ENCODE data around the gene TMEM88. TPM values are rescaled to one million over a fixed set of nuclear protein-coding genes. Genes with fewer than 3 reads are reported as not detected.

Gene TMEM88
- total RNA-seq, 2 experiments from 2014 or later, result 29.3 to 29.6 TPM

- Histone ChIP-seq H3K36me3 (ENCODE audit: insufficient read depth, low read length) (no peaks in the 10 kb centered on the region), H3K9me3 (ENCODE audit: control insufficient read depth in 1 of 2, insufficient read depth in 1 of 2, low read length in 2 of 2) (no peaks in the 10 kb centered on the region), H3K4me1 (ENCODE audit: insufficient read depth, low read length) (no peaks in the 10 kb centered on the region), H3K27ac (ENCODE audit: low read depth in 1 of 2, low read length in 2 of 2) (no peak overlapping the region), H3K27me3 (ENCODE audit: control insufficient read depth in 1 of 2, insufficient read depth in 2 of 2, low read length in 2 of 2) (no peaks in the 10 kb centered on the region), H3K4me3 (ENCODE audit: low read length) (no peak overlapping the region)
- Mint-ChIP-seq H3K9me3 (no peaks in the 10 kb centered on the region), H3K27ac (no peak overlapping the region), H3K4me3 (no peak overlapping the region), H3K4me1 (ENCODE audit: low read depth) (peaks cover 10% of the 10 kb centered on the region), H3K36me3 (ENCODE audit: low read depth) (no peaks in the 10 kb centered on the region), H3K27me3 (no peaks in the 10 kb centered on the region)
- CTCF ChIA-PET, result interaction anchor here (1.6 kb wide), 1 partner anchor 187 kb away, joined by 3 read pairs; no protein-coding TSS in a partner anchor
- intact Hi-C loops (cut with DNase I, micrococcal nuclease), result loop anchor here in 1 of 2 experiments (10.0 kb wide), 1 partner anchor 70 kb away; no protein-coding TSS in a partner anchor
- no peak for ATAC-seq (ENCODE audit: poor library complexity)
- TF ChIP-seq, protein P1, sequence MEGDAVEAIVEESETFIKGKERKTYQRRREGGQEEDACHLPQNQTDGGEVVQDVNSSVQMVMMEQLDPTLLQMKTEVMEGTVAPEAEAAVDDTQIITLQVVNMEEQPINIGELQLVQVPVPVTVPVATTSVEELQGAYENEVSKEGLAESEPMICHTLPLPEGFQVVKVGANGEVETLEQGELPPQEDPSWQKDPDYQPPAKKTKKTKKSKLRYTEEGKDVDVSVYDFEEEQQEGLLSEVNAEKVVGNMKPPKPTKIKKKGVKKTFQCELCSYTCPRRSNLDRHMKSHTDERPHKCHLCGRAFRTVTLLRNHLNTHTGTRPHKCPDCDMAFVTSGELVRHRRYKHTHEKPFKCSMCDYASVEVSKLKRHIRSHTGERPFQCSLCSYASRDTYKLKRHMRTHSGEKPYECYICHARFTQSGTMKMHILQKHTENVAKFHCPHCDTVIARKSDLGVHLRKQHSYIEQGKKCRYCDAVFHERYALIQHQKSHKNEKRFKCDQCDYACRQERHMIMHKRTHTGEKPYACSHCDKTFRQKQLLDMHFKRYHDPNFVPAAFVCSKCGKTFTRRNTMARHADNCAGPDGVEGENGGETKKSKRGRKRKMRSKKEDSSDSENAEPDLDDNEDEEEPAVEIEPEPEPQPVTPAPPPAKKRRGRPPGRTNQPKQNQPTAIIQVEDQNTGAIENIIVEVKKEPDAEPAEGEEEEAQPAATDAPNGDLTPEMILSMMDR (IDR thresholded peaks at IDR 0.05), result no peak
- DNase-seq, result no peak
- POLR2A ChIA-PET, result no interaction called here
These were observed 39.9 kb upstream of the TMEM88 start for GRCh38 chr17:7814969-7815368.

DNA sequence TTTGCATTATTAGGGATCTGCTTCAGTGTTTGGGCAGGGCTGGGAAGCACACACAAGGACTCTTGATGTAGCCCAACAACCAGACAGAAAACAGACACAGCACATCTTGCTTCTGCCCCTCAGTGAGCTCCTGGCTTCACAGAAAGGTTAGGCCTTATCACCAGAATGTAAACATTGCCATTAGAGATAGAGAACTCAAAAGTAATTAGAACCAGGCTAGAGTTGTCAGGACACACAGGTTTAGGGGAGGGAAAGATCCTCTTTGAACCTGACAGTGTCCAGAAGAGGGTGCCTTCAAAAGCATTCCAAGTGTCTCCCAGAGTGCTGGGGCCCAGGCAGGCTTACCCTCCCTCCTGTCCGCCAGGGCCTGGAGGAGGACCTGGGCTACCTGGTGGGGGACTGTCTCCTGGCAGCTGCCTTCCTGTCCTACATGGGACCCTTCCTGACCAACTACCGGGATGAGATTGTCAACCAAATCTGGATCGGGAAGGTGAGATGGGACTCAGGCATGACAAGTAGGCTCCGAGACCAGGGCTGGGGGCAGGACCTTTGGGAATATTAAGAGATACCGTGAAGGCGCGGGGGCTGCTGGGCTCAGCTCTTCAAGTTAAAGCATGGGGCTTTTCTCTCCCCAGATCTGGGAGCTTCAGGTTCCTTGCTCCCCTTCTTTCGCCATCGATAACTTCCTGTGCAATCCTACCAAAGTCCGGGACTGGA, 37.8 kb upstream of the TMEM88 start:
- ChIA-PET POLR2A (no interaction called here), CTCF (interaction anchor here (0.9 kb wide), 1 partner anchor 18 kb away, joined by 4 read pairs; no protein-coding TSS in a partner anchor)
- TF ChIP-seq, protein P1 (IDR thresholded peaks at IDR 0.05), result no peak
- Histone ChIP-seq H3K9me3 (ENCODE audit: control insufficient read depth in 1 of 2, insufficient read depth in 1 of 2, low read length in 2 of 2) (no peaks in the 10 kb centered on the region), H3K4me1 (ENCODE audit: insufficient read depth, low read length) (no peaks in the 10 kb centered on the region), H3K27me3 (ENCODE audit: control insufficient read depth in 1 of 2, insufficient read depth in 2 of 2, low read length in 2 of 2) (no peaks in the 10 kb centered on the region), H3K4me3 (ENCODE audit: low read length) (no peak overlapping the region), H3K27ac (ENCODE audit: low read depth in 1 of 2, low read length in 2 of 2) (no peak overlapping the region), H3K36me3 (ENCODE audit: insufficient read depth, low read length) (no peaks in the 10 kb centered on the region)
- no peaks in the 10 kb centered on the region for H3K27me3 Mint-ChIP-seq
- ATAC-seq (ENCODE audit: poor library complexity) (no peak), DNase-seq (no peak)
- no peaks in the 10 kb centered on the region for H3K36me3 Mint-ChIP-seq (ENCODE audit: low read depth)
- H3K4me3 Mint-ChIP-seq, result no peak overlapping the region
- no peaks in the 10 kb centered on the region for H3K4me1 Mint-ChIP-seq (ENCODE audit: low read depth)
- intact Hi-C loops (cut with DNase I, micrococcal nuclease), result loop anchor here in 1 of 2 experiments (10.0 kb wide), 1 partner anchor 72 kb away; no protein-coding TSS in a partner anchor
- no peaks in the 10 kb centered on the region for H3K9me3 Mint-ChIP-seq
- no peak overlapping the region for H3K27ac Mint-ChIP-seq

DNA sequence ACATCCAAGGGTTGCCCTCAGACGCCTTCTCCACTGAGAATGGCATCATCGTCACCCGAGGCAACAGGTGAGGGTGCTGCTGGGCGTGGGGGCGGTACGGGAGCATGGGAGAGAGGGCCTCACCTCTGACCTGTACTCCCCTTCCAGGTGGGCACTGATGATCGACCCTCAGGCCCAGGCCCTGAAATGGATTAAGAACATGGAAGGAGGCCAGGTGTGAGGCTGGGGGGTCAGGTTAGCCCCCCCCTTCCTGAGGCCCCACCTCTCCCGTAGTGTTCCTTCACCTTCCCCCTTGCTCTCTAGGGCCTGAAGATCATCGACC, 37.3 kb upstream of the TMEM88 start:
- Histone ChIP-seq H3K4me1 (ENCODE audit: insufficient read depth, low read length) (no peaks in the 10 kb centered on the region), H3K27ac (ENCODE audit: low read depth in 1 of 2, low read length in 2 of 2) (no peak overlapping the region), H3K9me3 (ENCODE audit: control insufficient read depth in 1 of 2, insufficient read depth in 1 of 2, low read length in 2 of 2) (no peaks in the 10 kb centered on the region), H3K27me3 (ENCODE audit: control insufficient read depth in 1 of 2, insufficient read depth in 2 of 2, low read length in 2 of 2) (no peaks in the 10 kb centered on the region), H3K36me3 (ENCODE audit: insufficient read depth, low read length) (no peaks in the 10 kb centered on the region), H3K4me3 (ENCODE audit: low read length) (no peak overlapping the region)
- no peaks in the 10 kb centered on the region for H3K9me3 Mint-ChIP-seq
- ChIA-PET POLR2A (no interaction called here), CTCF (interaction anchor here (0.7 kb wide), 1 partner anchor 45 kb away, joined by 3 read pairs; no protein-coding TSS in a partner anchor)
- no peaks in the 10 kb centered on the region for H3K4me1 Mint-ChIP-seq (ENCODE audit: low read depth)
- no peak for DNase-seq
- no peak overlapping the region for H3K27ac Mint-ChIP-seq
- no peaks in the 10 kb centered on the region for H3K36me3 Mint-ChIP-seq (ENCODE audit: low read depth)
- TF ChIP-seq, protein P1 (IDR thresholded peaks at IDR 0.05), result no peak
- H3K4me3 Mint-ChIP-seq, result no peak overlapping the region
- ATAC-seq (ENCODE audit: poor library complexity), result no peak
- H3K27me3 Mint-ChIP-seq, result no peaks in the 10 kb centered on the region
- intact Hi-C loops (cut with DNase I, micrococcal nuclease), result loop anchor here in 1 of 2 experiments (10.0 kb wide), 1 partner anchor 73 kb away; no protein-coding TSS in a partner anchor
